Medulla oblongata (tissue), 1 donor: ENCODE measurements around the gene THG1L.
"Not testable (repeated sequence)": the region's sequence is repeated elsewhere in the genome, so short reads cannot be mapped to it uniquely, and the experiment has no call there.

Experiments used
- DNase-seq: peaks from one replicate; pipeline ENCODE4 v3.0.0-alpha.2; 2015; ENCODE audit errors: extremely low spot score

The THG1L gene

GRCh38 chr5:157731272-157732129, at the start of gene THG1L:
THG1L (plus strand) TSS chr5:157731420; CDS start chr5:157731441, 21 bp downstream.
- peak; percentile 99 for DNase-seq

GRCh38 chr5:157682257-157682656, 49.0 kb upstream of the THG1L start:
- no peak for DNase-seq

DNA sequence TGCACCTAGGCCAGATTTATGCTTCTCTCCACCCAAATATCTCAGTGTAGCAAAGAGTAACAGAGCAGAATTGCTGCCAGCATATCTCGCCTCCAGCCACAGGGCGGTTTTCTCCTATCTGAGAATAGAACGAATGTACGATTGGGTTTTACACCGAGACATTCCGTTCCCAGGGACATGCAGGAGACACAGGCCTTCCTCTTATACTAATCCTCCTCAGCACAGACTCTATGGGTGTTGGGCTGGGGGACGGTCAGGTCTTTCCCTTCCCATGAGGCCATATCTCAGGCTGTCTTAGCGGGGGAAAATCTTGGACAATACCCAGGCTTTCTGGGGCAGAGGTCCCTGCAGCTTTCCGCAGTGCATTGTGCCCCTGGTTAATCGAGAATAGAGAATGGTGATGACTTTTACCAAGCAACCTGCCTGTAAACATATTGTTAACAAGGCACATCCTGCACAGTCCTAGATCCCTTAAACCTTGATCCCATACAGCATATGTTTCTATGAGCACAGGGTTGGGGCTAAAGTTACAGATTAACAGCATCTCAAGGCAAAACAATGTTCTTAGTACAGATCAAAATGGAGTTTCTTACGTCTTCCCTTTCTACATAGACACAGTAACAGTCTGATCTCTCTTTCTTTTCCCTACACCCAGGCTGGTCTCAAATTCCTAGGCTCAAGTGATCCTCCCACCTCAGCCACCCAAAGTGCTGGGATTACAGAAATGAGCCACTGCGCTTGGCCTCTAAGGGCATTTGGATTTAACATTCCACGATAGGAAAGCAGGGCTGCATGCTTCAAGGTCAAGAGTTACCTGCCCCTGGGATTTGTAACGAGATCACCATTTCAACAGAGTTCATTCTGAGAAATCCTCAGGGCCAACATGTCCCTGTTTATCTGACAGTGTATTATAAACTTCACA, 44.7 kb upstream of the THG1L start:
- not testable (repeated sequence) for DNase-seq

GRCh38 chr5:157687198-157687554, 44.0 kb upstream of the THG1L start:
- DNase-seq: no peak

GRCh38 chr5:157689942-157690689, 41.1 kb upstream of the THG1L start:
- no peak for DNase-seq

GRCh38 chr5:157690690-157691433, 40.4 kb upstream of the THG1L start:
- DNase-seq: no peak

GRCh38 chr5:157693816-157694215, 37.4 kb upstream of the THG1L start:
- DNase-seq: not testable (repeated sequence)

DNA sequence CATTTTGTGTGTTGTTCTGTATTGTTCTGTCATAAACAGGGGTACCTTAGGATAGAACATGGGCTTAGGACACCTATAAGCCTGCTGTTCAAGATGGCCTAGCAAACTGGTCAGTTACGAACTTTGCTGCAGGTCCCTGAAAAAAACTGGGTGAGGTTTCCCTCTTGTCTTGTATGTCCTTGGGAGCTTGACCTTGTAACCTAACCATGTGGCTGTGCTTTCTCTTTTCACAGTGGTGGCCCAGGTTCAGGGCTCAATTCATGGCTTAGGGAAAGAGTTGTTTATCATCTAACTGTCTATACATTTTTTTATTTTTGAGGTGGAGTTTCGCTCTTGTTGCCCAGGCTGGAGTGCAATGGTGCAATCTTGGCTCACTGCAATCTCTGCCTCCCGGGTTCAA, 35.1 kb upstream of the THG1L start:
- not testable (repeated sequence) for DNase-seq

GRCh38 chr5:157698674-157699073, 32.5 kb upstream of the THG1L start:
- DNase-seq: not testable (repeated sequence)

DNA sequence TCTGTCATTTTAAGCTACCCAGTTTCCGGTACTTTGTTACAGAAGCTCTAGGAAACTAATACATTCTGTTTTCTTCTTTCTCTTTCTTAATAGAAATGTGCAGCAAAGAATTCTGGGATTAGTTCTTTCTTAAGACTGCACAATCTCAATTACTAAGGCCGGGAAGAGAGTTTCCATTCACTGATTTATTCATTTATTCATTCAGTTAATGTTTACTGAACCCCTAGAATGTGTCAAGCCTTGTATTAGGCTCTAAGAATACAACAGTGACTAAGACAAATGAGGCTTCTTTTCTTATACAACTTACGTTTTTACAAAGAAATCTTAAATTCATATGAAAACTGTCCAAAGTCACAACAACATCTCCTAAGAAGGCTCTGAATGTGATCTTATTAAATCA, 27.5 kb upstream of the THG1L start:
- no peak for DNase-seq

DNA sequence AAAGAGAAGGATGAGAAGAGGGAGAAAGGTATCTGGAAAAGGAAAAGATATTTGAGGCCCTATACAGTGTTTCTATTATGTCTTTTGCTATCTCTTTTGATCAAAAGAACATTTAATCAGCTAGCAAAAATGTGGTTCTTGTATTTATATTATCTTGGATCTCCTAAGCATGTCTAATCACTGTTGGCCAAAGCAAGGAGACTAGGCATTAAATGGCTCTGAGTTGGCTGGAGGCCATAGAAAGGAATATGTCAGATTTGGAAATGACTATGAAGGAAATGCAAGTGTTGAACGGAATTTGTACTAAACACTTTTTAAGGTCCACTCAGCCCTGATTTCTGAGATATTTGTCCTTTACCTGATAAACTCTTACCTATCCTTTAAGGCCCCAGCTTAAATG, 22.4 kb upstream of the THG1L start:
- DNase-seq: no peak

DNA sequence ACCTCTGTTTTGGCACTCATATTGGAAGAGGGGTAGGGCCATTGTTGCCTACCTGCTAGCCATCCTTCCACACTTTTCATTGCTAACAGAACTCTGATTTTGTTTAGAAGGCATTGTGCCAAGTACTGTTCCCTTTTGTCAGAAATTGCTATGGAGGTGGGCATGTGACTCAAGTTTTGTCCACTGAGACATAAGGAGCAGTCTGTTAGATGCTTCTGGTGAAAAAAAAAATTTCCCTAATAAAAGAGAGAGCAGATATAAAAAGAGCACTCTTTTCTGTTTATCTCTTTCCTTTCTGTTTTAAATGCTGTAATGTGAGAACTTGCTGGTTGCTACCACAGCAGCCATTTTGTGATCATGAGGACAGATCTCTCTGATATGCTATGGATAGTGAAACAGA, 21.9 kb upstream of the THG1L start:
- no peak for DNase-seq

DNA sequence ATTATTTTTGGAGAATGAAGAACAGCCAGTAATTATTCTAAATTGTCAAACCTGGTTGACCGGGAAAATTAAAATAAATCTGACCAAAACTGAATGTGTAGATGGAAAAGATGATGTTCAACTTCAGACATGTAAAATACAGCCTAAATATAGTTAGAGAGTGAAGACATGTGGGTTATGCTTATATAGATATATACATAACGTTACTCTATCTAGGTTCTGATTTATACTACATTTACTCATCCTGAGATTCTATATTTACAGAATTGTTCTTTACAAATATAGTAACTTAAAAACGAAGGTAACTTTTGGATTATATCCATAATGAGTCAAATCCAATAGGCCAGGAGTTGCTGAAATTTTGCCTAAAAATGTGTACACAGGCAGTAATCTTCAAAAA, 20.8 kb upstream of the THG1L start:
- no peak for DNase-seq

GRCh38 chr5:157710882-157711281, 20.3 kb upstream of the THG1L start:
- no peak for DNase-seq

- DNase-seq: no peak
These were observed 17.2 kb upstream of the THG1L start for GRCh38 chr5:157713830-157714595.

DNA sequence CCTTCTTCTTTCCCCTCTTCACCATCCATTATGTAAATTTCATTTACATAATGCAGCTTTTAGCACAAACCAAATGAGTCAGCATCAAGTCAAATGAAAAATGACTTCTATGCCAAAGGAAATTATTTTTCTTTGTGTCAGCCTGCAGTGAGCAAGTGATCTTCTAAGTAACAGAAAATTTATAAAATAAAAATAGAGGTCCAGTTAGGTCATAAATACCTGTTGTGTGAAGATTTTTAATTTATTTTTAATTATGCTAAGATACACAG, 16.7 kb upstream of the THG1L start:
- DNase-seq: no peak

DNA sequence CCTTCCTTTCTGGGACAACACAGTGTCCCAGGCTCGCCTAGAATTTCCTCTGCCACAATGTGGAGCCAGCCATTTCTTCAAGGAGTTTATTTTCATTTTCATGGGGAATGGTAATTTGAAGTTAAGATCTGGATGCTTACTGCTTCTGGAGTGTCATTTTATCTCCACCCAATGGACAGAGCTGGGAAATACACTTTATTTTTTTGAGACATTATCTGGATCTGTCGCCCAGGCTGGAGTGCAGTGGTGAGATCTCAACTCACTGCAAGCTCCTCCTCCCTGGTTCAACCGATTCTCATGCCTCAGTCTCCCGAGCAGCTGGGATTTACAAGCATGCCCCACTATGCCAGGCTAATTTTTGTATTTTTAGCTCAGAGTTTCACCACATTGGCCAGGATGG, 12.7 kb upstream of the THG1L start:
- DNase-seq: peak; percentile 90

- DNase-seq: no peak
These were observed 12.0 kb upstream of the THG1L start for GRCh38 chr5:157719245-157719644.

GRCh38 chr5:157721159-157721558, 10.1 kb upstream of the THG1L start:
- no peak for DNase-seq

DNA sequence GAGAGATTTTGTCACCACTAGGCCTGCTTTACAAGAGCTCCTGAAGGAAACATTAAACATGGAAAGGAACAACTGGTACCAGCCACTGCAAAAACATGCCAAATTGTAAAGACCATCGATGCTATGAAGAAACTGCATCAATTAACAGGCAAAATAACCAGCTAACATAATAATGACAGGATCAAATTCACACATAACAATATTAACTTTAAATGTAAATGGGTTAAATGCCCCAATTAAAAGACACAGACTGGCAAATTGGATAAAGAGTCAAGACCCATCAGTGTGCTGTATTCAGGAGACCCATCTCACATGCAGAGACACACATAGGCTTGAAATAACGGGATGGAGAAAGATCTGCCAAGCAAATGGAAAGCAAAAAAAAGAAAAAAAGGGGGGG, 8.3 kb upstream of the THG1L start:
- DNase-seq: not testable (repeated sequence)

- not testable (repeated sequence) for DNase-seq
These were observed 4.6 kb upstream of the THG1L start for GRCh38 chr5:157726607-157727006.
